Fibroblast of pulmonary artery (primary cell): Measurements from ENCODE around the gene LRG1.
"Not testable (repeated sequence)": the region's sequence is repeated elsewhere in the genome, so short reads cannot be mapped to it uniquely, and the experiment has no call there.

Experiments
- DNase-seq: peaks from one replicate; pipeline ENCODE4 v3.0.0-alpha.2; 2010; ENCODE audit warnings: low read depth
- H3K4me3 ChIP-seq: replicated peaks from 2 replicates; pipeline ENCODE4 v1.5.1; 2011; ENCODE audit warnings: low read depth, mild to moderate bottlenecking, control low read depth, low read length, moderate library complexity
- CTCF ChIP-seq: IDR thresholded peaks from 2 replicates; pipeline ENCODE4 v1.5.1; 2011; ENCODE audit warnings: mild to moderate bottlenecking, control low read depth, low read length, inconsistent platforms; ENCODE audit errors: missing control alignments

Gene LRG1

GRCh38 chr19:4567584-4568071 is 27.8 kb upstream of the LRG1 start:
- no peak overlapping the region for H3K4me3 ChIP-seq
- TF ChIP-seq CTCF = peak; percentile 86
- peak; percentile 59 for DNase-seq

DNA sequence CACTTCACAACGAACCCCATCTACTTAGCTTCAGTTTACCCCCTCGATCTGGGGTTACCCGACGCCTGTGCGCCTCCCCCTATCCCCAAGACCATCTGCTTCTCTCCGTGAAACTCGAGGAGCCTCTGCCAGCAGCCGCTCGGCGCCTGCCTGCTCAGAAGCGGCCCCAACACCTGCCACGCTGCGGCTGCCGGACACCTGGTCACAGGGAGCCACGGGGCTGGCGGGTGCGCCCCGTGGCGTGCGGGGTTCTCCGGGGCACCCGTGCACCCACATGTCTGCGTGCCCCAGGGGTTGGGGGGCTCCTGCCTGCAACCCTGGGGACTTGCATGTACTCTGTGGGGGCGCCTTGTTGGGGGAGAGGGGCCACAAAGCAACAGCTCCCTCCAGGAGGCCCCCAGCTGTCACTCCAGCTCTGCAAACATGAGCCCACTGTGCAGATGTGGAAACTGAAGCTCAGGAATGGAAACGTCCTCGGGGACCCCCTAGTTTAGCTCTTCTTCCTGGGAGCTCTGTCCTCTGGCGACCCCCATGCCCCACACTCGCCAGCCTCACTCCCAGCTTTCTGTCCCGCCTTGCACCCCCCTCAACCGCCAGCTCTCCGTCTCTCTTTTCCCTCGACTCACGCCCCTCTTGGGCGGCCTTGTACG is 26.7 kb upstream of the LRG1 start:
- TF ChIP-seq CTCF = no peak
- DNase-seq = no peak

DNA sequence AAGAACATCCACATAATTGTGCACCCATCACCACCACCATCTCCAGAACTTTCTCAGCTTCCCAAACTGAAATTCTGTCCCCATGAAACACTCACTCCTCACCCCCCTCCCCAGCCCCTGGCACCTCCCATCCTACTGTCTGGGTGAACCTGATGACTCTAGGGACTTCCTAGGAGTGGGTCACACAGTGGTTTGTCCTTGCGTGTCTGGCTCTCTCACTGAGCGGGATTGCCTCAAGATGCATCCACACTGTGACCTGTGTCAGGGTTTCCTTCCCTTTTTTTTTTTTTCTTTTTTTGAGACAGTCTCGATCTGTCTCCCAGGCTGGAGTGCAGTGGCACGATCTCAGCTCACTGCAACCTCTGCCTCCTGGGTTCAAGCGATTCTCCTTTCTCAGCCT is 23.7 kb upstream of the LRG1 start:
- not testable (repeated sequence) for DNase-seq, H3K4me3 ChIP-seq

More for the DNA sequence above, 26.7 kb upstream of the LRG1 start:
- no peak overlapping the region for H3K4me3 ChIP-seq

- H3K4me3 ChIP-seq, DNase-seq: not testable (repeated sequence)
Observed at GRCh38 chr19:4562085-4562484, 22.2 kb upstream of the LRG1 start.

- DNase-seq = peak; percentile 69
- no peak for TF ChIP-seq CTCF
- peak within 1 kb of the TSS; percentile 49 for H3K4me3 ChIP-seq
Observed at GRCh38 chr19:4559569-4559968, 19.7 kb upstream of the LRG1 start, which contains the start of gene SEMA6B. TSS of gene SEMA6B (minus strand) at chr19:4559684. CDS start at chr19:4558457, 1,227 bp downstream.

- peak; percentile 89 for TF ChIP-seq CTCF
- peak overlapping the region; percentile 49 for H3K4me3 ChIP-seq
- DNase-seq = peak; percentile 29
Observed at GRCh38 chr19:4557971-4558941, 18.4 kb upstream of the LRG1 start.

DNA sequence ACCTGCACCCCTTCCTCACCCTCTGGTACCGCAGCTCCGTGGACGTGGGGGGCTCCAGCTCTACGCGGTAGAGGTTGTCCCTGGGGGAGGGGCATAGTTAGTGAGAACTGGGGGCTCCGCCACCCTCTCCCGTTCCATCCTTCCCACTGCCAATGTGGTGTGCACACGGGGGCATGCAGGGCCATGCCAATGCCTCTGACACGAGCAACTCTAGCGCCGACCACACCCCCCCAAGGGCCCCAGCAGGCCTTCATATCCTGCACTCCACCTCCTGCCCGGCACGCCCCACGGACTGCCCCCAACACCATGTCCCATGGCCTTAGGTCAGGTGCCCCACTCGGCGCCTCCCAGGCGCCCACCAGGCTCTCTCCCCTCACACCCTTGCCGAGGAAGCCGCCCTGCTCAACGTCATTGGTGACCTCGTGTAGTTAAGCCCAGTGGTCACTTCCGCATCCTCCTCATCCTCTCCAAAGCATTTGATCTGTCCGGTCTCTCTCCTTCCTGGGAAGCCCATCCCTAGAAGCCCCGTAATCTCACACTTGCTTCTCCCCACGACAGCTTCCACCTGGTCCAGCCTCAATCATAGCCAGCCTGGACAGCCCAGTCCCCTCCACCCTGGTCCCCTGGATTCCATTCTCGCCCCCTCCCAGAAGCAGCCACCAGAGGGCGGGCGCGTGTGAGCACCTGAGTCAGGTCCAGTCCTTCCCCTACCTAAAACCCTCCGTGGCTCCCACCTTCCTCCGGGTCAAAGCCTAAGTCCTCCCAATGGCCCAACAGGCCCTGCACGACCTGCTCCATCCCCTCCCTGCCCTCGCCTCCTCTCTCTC is 17.5 kb upstream of the LRG1 start:
- DNase-seq = no peak
- peak; percentile 24 for TF ChIP-seq CTCF
- H3K4me3 ChIP-seq = no peak overlapping the region
